Hematopoietic multipotent progenitor cell treated with erythropoietin and hydrocortisone succinate and interleukin-3 and kit ligand, for 15 days (in vitro differentiated cells): ENCODE data around the gene PPM1A.

Experiments
- DNase-seq: peaks from one replicate; pipeline ENCODE4 v3.0.0-alpha.2; 2015; ENCODE audit warnings: low spot score

PPM1A gene

DNA sequence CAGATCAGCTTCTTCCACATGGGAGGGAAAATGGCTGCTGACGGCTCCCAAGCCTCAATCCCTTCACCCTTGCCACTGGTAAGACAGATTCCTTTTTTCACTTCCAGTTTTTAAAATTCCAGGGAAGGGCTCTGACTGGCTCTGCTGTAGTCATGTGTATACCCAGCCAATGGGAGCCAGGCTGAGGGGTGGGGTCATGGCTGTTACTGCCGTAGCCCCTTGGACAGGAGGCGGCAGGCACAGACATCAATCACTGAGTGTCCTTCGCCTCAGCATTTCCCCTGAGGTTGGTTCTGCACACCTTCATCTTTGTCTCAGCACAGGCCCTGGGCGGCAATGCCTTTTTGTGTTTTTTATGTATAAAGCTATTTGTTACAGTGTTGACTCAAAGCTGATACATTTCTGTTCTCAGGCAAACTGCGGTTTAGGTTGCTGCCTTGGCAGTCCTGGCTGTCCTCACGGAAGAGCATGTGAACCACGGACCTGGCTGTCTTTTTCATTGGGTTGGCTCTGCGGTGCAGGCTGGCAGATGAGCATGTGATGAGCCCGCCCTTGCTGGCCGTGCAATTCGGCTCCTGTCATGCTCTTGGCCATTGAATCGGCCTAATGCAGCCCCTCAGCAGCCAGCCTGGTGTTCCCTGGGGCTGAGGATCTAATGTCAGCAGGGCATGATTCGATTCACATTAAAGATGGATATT, 74.3 kb downstream of the PPM1A start:
- DNase-seq: no peak

DNA sequence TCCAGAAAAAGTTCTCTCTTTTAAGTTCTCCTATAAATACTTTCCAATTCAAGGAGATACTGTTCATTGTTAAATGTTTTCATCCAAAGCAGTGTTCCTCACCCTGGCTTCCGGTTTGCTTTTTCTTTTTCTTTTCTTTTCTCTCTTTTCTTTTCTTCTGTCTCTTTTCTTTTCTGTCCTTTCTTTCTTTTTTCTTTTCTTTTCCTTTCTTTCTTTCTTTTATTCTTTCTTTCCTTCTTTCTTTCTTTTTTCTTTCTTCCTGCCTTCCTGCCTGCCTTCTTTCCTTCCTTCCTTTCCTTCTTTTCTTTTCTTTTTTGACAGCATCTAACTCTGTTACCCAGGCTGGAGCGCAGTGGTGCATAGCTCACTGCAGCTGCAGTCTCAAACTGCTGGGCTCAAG, 75.8 kb downstream of the PPM1A start:
- no peak for DNase-seq

DNA sequence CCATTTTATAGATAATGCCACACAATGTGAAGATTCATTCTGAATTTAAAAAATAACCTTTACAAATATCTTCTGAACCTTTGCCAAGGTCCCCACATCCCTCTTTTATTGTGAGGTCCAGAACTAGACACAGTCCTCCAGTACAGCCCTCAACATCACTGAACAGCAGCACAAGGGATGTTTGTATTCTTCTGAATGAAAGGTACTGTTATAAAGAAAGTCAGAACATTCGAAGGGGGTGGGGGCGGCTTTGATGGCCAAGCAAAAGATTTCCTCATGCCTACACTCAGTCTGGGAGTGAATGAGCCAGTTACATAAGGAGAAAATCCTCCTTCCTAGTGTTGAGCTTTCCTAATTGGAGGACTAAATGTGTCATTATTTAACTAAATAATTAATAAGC, 77.3 kb downstream of the PPM1A start:
- DNase-seq: no peak

DNA sequence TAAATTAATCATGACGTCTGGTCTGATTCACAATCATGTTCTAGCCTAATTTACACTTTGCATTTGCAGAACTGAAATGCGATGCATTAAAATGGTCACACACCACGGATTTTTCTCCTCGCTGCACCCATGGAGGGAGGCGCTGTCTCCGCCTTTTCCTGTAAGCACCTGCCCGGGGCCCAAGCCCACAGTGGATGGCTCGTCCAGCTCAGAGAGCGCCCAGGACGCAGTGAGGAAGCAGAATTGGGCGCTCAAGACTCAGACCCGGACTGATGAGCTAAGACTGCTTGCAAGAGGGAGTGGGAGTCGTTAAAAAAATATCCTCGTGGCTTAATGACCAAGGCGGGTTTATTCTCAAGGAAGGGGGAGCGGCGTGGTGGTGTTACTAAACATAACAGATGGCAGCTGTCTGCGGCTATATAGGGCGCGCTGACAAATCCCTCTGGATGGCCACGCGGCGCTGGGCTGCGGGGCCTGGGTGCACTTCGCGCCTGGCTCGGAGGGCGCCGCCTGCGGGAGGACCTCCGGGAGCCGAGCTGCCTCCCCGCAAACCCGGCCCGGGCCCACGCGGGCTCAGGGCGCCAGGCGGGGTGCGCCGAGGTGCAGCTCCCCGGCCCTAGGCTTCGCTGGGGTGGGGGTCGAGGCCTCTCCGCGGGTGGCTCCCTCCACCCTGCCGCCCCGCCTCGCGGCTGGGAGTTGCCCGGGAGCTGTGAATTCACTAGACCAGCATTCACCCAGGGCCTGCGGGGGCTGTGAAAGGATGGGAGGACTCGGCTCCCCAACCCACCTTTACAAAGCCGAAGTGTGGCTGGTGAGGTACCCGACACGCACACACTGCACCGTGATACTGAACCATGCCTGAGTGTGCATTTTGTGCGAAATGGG, 78.7 kb downstream of the PPM1A start:
- no peak for DNase-seq

DNA sequence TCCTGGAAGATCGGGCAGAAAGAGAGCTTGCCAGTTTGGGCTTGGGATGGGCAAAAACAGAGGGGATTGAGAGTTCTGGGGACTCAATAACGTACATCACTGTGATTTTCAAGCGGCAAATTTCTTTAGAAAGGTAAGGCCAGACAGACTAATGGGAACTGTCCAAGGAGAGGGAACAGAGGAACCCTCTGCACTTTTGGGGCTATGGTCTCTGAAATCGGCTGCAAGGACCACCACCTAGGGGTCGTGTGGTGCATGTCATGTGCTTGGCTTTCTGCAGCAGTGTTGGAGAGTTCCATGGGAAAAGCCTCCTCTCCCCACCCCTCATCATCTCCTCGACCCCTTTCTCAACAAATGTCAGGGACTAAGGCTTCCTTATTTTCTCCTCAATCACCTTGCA, 79.6 kb downstream of the PPM1A start:
- DNase-seq: no peak

DNA sequence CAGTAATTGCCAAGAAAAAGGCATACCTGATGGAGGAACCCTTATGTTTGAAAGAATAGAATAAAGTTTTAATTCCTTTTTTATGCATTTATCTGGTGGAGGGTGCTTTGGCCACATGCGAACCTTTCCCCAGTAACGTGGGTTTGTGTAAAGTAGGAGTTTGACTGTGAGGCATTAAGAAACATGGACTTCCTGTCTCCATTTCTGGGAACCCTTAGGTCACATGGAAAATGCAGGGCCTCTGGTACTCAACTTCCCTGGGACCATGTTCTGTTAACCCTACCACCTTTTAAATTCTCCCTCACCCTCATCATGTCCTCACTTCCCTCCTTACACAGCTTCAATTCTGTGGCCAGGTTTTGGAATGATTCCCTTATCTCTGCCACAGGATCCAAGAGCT, 80.3 kb downstream of the PPM1A start:
- DNase-seq: no peak

DNA sequence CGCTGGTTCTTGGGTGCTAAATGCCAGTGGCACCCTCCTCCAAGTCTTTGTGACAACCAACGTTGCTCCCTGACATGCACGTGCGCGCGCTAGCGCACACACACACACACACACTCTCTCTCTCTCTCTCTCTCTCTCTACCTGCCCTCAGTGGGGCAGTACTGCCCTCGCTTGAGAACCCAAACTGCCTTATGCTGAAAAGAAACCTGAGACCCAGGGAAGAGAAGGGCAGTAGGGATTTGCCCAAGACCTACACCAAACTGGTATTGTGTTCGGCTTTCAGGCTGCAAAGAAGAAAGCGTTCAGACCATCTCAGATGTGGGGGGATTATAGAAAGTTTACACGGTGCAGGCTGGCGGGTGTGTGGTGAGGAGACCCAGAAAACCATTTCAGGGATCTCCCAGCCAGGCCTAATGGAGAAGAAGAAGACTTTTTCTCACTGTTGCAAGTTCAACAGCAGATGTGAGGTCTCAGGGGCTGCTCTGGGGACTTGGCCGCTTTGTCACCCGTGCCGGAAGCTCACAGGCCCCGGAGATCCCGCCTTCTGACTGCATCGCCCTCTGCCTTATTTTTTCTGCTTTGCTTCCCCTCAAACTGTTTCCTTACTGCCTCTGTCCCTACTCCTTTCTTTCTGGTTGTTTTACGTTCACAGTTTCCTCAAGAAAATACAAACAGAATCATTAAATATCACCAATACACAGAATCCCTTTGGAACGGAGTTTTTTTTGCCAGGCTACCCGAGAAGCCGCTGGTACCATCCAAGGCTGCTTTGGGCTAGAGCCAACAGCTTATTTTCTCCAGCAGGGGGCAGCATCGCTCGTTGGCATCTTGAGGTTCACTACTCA, 82.4 kb downstream of the PPM1A start:
- peak; percentile 81 for DNase-seq

DNA sequence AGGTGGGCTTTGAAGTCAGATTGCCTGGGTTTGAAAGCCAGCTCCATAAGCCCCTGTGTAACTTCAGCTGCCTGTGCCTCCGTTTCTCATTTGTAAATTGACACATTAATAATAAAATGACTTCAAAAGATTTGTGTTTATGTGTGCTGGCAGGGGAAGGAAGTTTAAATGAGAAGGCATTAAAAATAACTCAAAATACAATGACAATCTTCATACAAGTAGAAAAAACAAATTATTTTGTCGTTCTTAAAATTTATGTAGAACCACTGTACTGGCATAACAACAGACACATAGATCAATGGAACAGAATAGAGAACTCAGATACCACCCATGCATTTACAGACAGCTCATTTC, 83.0 kb downstream of the PPM1A start:
- DNase-seq: no peak

DNA sequence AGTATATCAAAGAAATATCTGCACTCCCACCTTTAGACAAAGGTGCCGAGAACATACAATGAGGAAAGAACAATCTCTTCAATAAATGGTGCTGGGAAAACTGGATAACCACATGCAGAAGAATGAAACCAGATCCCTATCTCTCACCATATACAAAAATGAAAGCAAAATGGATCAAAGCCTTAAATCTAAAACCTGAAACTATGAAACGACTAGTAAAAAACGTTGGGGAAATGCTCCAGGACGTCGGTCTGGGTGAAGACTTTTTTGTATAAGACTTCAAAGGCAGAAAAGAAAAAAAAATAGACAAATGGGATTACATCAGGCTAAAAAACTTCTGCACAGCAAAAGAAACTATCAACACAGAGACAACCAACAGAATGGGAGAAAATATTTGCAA, 83.8 kb downstream of the PPM1A start:
- DNase-seq: no peak

DNA sequence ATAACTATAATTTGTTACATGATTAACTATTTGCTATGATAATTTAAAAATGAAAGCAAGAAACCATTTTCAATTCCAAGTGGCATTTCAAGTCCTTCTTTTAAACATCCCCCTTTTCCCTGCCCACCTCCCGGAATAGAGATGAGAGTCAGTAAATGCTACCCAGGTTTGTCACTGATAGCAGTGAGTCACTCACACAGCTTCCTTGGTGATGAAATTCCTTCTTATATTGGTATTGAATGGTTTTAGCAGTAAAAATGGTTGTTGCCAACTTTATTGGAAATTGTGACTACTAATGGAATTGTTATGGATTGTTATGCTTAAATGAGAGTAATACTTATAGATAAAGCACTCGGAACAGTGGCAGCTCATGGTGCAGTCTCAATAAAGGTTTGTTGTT, 90.5 kb downstream of the PPM1A start:
- DNase-seq: no peak

DNA sequence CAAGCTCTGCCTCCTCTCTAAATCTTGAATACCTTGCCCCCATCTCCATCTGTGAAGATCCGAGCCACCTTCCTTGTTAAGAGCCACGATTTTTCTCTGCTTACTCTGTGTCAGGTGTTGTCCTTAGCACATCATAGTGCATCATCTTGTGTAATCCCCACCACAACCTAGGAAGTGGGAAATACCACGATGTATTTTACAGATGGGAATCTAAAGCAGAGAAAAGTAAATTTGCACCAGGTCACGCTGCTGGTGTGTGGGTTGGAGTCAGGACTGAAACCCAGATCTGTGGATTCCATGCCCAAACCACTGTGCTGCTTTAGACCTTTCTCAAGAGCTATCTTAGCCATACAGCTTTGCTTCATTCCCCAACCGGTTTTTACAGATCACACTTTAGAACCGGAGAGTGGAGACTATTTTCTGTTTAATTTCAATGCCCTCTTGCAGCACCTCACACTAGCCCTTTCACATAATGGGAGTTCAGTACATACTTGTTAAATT, 94.6 kb downstream of the PPM1A start:
- DNase-seq: no peak

DNA sequence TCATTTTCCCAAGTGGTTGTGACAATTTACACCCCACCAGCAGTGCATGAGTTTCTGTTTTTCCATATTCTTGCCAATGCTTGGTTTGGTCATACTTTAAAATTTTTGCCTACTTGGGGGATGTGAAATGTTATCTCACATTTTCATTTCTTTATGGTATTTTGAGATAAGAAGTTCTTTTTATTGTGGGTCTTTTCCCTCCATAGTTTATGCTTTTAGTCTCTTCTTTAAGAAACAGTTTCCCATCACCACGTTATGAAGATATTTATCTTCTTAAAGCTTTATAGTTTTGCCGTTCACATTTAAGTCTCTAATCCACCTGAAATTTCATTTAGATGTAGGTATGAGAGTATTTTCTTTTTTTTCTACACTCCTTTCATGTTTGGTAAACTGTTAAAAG, 95.7 kb downstream of the PPM1A start:
- no peak for DNase-seq

DNA sequence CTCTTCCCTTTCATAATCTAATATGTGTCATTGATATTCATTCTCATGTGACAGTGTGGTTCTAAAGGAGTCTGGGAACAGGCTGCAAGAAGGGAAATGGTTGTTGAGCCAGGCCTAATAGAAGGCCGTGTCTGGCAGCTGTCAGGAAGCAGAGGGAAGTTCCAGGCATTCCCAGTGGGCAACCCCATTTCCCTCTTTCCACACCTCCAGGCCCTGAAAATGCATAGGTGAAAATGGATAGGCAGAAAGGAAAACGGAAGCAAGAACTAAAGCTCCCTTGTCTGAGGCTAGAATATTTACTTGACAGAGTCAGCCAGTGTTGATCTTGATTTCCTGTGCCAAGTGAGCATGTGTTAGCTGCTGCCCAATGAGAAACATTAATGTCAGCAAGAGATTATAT, 97.7 kb downstream of the PPM1A start:
- no peak for DNase-seq

DNA sequence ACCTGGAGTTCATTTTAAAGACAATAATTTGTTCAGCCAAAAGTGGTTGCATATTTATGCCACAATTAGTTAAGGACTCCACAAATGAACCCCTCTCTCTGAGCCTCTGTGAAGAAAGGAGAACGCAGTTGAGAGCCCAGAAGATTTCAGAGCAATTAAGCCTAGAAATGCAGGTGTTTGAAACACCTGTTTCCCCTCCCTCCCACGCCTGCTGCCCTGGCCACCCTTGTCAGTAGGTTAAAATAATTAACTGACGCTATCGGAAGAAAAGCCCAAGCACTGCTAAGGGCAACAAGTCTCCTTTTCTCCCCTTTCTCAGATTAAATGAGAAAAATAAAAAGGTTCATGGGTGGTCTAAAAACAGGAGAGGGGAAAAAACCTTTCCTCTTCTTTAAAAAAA, 99.2 kb downstream of the PPM1A start:
- no peak for DNase-seq
